Measurements from ENCODE around the gene CLPSL1.

Gene CLPSL1

GRCh38 chr6:35797837-35798526 is 17.2 kb downstream of the CLPSL1 start:
- DNase-seq (ENCODE audit: low read depth): no peak

GRCh38 chr6:35798706-35799105 is 17.9 kb downstream of the CLPSL1 start:
- no peak for DNase-seq (ENCODE audit: low read depth)

GRCh38 chr6:35801148-35801547 is 20.3 kb downstream of the CLPSL1 start:
- DNase-seq (ENCODE audit: low read depth): no peak

GRCh38 chr6:35804996-35805736 is 24.3 kb downstream of the CLPSL1 start, which contains the start of gene LHFPL5:
Gene LHFPL5 (plus strand): TSS chr6:35805352. CDS start chr6:35805671, 319 bp downstream.
- DNase-seq (ENCODE audit: low read depth): no peak

- no peak for DNase-seq (ENCODE audit: low read depth)
Observed at GRCh38 chr6:35808688-35809087, 27.9 kb downstream of the CLPSL1 start.

- DNase-seq (ENCODE audit: low read depth): no peak
Observed at GRCh38 chr6:35809809-35810208, 29.0 kb downstream of the CLPSL1 start.

GRCh38 chr6:35810971-35811698 is 30.3 kb downstream of the CLPSL1 start:
- DNase-seq (ENCODE audit: low read depth): no peak

- DNase-seq (ENCODE audit: low read depth): no peak
Observed at GRCh38 chr6:35811699-35811995, 30.8 kb downstream of the CLPSL1 start.

GRCh38 chr6:35817515-35817914 is 36.7 kb downstream of the CLPSL1 start:
- no peak for DNase-seq (ENCODE audit: low read depth)

- DNase-seq (ENCODE audit: low read depth): no peak
Observed at GRCh38 chr6:35823601-35824000, 42.8 kb downstream of the CLPSL1 start.

- no peak for DNase-seq (ENCODE audit: low read depth)
Observed at GRCh38 chr6:35824552-35825192, 43.9 kb downstream of the CLPSL1 start.

- DNase-seq (ENCODE audit: low read depth): no peak
Observed at GRCh38 chr6:35829306-35829705, 48.5 kb downstream of the CLPSL1 start.

- no peak for DNase-seq (ENCODE audit: low read depth)
Observed at GRCh38 chr6:35831257-35832007, 50.6 kb downstream of the CLPSL1 start.

- no peak for DNase-seq (ENCODE audit: low read depth)
Observed at GRCh38 chr6:35833536-35833935, 52.7 kb downstream of the CLPSL1 start.
